ENCODE measurements around the gene POTEG.
"Not testable (repeated sequence)": the region's sequence is repeated elsewhere in the genome, so short reads cannot be mapped to it uniquely, and the experiment has no call there.

Gene POTEG

DNA sequence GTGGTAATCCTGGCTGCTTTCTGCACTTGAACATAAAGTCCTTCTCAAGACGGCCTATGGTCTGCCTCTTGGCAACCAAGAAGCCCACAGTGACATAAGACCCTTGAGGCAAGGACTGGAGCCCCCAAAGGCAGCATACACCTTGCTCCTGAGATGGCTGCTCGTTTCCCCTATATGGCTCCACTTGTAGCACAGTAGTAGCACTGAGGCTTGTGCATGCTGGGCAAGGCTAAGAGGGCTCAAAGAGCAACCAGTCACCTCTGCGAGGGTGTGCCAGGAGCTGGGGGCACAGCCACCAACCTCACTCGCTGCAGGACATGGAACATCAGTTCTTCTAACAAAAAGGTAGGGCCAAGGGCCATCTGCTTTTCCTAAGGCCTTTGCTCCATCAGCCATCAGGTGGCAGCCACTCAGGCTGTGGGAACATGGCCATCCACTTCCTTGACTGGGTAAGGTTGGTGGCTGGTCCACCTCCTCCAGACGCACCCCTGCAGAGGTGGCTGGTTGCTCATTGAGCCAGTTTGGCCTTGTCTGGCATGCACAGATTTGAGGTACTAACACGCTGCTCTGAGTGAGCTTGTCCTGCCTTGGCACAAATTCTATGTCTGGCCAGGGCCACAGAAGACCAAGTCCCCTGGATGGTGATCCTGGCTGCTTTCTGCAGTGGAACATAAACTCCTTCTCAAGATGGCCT is 49.9 kb downstream of the POTEG start:
- CTCF ChIA-PET; POLR2A ChIA-PET (ENCODE audit: low non-redundant PET); H3K27ac ChIP-seq; DNase-seq (ENCODE audit: low spot score): not testable (repeated sequence)

DNA sequence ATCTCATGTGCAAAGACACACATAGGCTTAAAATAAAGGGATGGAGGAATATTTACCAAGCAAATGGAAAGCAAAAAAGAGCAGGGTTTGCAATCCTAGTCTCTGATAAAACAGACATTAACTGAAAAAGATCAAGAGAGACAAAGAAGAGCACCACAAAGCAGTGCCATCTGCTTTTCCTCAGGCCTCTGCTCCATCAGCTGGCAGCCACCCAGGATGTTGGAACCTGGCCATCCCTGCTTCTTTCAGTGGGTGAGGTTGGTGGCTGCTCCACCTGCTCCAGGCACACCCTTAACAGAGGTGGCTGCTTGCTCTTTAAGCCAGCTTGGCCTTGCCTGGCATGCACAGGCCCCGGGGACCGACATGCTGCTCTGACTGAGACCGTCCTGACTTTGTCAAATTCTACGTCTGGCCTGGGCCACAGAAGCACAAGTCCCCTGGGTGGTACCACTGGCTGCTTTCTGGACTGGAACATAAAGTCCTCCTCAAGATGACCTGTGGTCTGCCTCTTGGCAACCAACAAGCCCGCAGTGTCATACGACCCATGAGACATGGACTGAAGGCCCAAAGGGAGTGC is 51.0 kb downstream of the POTEG start:
- POLR2A ChIA-PET (ENCODE audit: low non-redundant PET); H3K27ac ChIP-seq; CTCF ChIA-PET; DNase-seq (ENCODE audit: low spot score): not testable (repeated sequence)

DNA sequence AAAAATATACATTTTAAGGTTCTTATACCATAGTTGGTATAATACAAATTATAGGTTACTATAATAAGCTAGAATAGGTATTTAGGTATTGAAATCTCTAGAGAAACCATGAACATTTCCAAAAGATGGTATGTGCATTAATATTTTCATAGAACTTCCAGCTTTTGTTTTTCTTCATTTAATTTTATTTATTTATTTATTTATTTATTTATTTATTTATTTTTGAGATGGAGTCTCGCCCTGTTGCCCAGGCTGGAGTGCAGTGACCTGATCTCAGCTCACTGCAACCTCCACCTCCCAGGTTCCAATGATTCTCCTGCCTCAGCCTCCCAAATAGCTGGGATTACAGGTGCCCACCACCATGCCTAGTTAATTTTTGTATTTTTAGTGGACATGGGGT is 54.0 kb downstream of the POTEG start:
- DNase-seq (ENCODE audit: low spot score); POLR2A ChIA-PET (ENCODE audit: low non-redundant PET); CTCF ChIA-PET; H3K27ac ChIP-seq: not testable (repeated sequence)

DNA sequence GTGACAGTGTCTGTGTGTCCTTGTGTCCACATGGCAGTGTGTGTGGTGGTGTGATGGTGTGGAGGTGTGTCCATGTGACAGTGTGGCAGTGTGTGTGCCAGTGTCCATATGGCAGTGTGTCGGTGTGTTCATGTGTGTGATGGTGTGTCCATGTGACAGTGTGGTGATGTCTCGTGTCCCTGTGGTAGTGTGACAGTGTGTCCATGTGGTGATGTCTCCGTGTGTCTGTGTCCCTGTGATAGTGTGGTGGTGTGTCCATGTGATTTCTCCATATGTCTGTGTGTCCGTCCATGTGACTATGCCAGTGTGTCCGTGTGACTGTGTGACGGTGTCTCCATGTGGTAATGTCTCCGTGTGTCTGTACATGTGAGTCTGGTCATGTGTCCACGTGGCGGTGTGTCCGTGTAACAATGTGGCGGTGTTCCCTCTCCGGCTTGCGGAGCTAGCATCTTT is 59.7 kb downstream of the POTEG start:
- H3K27ac ChIP-seq; DNase-seq (ENCODE audit: low spot score); CTCF ChIA-PET; POLR2A ChIA-PET (ENCODE audit: low non-redundant PET): not testable (repeated sequence)

DNA sequence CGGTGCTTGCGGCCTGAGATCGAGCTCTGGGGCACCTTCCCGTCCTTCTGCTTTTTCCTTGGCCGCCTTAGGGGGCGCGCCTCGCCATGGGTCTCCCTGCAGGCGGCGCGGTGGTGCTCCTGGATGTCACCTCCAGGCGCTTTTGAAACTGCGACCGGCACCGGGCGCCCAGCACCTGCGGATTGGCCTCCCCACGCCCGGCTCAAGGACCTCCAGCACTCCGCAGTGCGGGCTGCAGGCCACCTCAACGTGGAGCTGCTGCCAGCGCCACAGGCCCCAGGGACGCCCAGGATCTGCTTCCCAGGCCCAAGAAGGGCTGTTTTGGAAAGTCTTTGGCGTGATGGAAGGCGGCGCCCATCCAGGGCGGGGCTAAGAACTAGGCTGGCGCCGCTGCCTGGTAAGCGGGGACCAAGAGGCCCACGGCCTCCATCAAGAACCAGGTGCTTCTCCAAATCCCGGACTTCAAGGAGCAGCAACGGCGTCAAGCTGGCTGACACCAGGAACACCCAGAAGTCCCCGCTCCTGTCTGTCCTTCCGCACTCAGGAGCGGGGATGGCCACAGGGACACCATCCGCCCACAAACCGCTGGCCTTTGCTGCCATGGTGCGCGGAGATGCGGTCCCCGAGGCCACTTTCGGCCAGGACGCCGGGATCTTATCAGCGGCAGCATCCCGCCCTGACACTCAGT is 61.2 kb downstream of the POTEG start:
- H3K27ac ChIP-seq; POLR2A ChIA-PET (ENCODE audit: low non-redundant PET); CTCF ChIA-PET; DNase-seq (ENCODE audit: low spot score): not testable (repeated sequence)

DNA sequence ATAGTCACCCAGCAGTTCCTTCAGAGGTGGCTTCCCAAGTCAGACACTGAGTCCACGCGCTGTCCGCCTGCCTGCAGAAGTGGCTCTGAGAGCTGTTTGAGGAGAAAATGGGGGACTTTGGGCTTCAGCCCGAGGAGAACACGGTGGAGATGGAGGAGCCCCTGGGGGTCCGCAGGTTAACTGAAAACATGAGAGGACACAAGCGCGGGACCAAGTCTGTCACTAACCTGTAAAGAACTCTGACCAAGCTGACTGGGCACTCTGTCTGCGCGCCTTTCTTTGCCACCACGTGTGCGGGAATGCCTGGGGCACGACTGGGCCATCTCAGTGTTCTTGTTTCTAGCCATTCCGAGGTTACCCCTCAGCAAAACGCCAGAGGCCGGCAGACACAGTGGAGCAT is 62.4 kb downstream of the POTEG start:
- CTCF ChIA-PET; POLR2A ChIA-PET (ENCODE audit: low non-redundant PET); H3K27ac ChIP-seq; DNase-seq (ENCODE audit: low spot score): not testable (repeated sequence)

DNA sequence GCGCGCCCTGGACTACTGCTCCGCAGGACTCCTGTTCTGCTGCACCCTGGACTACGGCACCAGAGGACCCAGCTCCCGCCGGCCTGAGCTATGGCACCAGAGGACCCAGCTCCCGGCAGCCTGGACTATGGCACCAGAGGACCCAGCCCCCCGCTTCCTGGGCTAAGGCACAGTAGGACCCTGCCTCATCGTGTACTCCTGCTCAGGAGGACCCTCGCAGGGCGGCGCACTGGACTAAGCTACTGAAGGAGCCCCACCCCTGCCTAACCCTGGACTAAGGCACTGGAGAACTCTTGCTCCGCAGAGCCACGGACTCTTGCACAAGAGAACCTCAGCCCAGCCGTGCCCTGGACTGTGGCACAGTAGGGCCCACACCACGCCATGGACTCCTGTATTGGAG is 71.3 kb downstream of the POTEG start:
- CTCF ChIA-PET; POLR2A ChIA-PET (ENCODE audit: low non-redundant PET); H3K27ac ChIP-seq; DNase-seq (ENCODE audit: low spot score): not testable (repeated sequence)

DNA sequence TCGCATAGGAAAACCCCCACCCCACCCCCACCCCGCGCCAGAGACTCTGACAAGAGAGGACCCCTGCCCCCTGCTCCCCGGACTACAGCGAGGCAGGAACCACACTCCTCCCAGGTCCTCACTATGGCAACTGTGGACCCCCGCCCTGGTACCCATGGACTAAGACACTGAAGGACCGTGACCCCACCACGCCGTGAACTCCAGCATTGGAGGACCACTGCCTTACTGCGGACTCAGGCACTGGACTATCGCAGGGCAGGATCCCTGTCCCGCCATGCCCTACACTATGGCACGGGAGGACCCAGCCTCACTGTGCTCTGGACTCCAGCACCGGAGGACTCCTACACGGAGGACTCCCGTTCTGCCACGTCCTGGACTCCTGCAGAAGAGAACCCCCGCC is 71.8 kb downstream of the POTEG start:
- POLR2A ChIA-PET (ENCODE audit: low non-redundant PET); H3K27ac ChIP-seq; DNase-seq (ENCODE audit: low spot score); CTCF ChIA-PET: not testable (repeated sequence)

DNA sequence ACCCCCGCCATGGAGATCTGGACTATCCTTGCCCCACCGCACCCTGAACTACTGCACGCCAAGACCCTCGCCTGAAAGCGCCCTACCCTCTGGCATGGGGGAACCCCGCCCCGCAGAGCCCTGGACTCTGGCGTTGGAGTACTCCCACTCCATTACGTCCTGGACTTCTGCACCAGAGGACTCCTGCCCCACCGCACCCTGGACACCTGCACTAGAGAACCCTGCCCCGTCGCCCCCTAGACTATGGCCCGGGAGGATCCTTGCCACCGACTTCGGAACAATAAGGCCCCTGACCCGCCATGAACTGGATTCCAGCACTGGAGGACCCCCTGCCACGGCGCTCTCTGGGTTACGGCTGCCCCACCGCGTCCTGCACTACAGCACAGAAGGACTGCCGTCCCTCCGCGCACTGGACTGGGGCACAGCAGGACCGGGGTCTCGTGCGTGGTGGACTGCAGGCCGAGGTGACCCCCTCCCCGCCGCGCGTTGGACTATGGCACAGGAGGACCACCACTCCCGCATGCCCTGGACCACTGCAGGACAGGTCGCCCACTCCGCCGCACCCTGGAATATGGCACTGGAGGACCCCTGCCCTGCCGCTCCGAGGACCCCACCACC is 72.4 kb downstream of the POTEG start:
- POLR2A ChIA-PET (ENCODE audit: low non-redundant PET); CTCF ChIA-PET; H3K27ac ChIP-seq; DNase-seq (ENCODE audit: low spot score): not testable (repeated sequence)

DNA sequence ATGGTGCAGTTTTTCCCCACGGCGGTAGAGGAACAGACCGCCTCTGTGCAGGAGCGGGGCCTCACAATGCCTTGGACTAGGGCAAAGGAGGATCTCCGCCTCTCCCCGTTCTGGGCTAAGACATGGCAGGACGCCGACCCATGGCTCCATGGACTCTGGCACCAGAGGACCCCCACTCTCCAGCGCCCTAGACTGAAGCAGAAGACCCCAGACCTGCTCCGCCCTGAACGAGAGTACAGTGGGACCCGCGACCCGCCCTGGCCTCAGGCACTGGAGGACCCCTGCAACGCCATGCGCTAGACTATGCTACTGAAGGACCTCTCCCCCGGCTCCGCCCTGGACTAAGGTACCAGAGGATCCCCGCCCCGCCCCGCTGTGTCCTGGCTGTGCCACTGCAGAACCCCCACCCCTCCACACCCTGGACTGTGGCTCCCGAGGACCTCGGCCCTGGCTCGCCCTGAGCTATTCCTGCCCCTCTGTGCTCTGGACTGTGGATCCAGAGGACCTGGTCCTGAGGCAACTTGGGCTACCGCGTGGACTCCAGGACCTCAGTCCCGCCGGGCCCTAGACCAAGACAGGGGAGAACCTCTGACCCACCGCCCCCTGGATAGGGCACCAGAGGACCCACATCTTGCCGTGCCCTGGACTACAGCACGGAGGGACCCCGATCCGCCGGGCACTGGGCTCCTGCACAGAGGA is 73.1 kb downstream of the POTEG start:
- CTCF ChIA-PET; DNase-seq (ENCODE audit: low spot score); POLR2A ChIA-PET (ENCODE audit: low non-redundant PET); H3K27ac ChIP-seq: not testable (repeated sequence)
